Neuron (in vitro differentiated cells): ENCODE measurements around the gene NSD2.

Experiments
- H2AFZ ChIP-seq: one replicate; pipeline ENCODE4 v1.6.1; 2013; ENCODE audit warnings: low read depth, mild to moderate bottlenecking, inconsistent platforms, low read length, moderate library complexity
- H3K27me3 ChIP-seq: one replicate; pipeline ENCODE4 v1.6.1; 2013; ENCODE audit warnings: low read length; ENCODE audit not compliant: insufficient read depth
- H3K36me3 ChIP-seq: one replicate; pipeline ENCODE4 v1.6.1; 2013; ENCODE audit warnings: low read length; ENCODE audit not compliant: insufficient read depth
- H3K4me1 ChIP-seq: one replicate; pipeline ENCODE4 v1.6.1; 2013; ENCODE audit warnings: low read length; ENCODE audit not compliant: insufficient read depth
- H3K4me3 ChIP-seq: 2 replicates; pipeline ENCODE4 v1.5.1; 2013; ENCODE audit warnings: mild to moderate bottlenecking, low read length, moderate library complexity
- H3K9me3 ChIP-seq: one replicate; pipeline ENCODE4 v1.6.1; 2013; ENCODE audit warnings: low read length

NSD2 gene

GRCh38 chr4:1979477-1980196 lies 108.4 kb downstream of the NSD2 start:
- Histone ChIP-seq H3K9me3 (no peaks in the 10 kb centered on the region), H3K4me3 (no peak overlapping the region), H2AFZ (no peak overlapping the region), H3K4me1 (no peaks in the 10 kb centered on the region), H3K36me3 (peaks cover 97% of the 10 kb centered on the region), H3K27me3 (no peaks in the 10 kb centered on the region)

GRCh38 chr4:1980561-1981041 lies 109.4 kb downstream of the NSD2 start:
- H3K36me3 ChIP-seq, result peaks cover 96% of the 10 kb centered on the region
- H3K4me3 ChIP-seq, result no peak overlapping the region
- no peaks in the 10 kb centered on the region for H3K4me1 ChIP-seq
- no peak overlapping the region for H2AFZ ChIP-seq
- H3K27me3 ChIP-seq, result no peaks in the 10 kb centered on the region
- H3K9me3 ChIP-seq, result no peaks in the 10 kb centered on the region

DNA sequence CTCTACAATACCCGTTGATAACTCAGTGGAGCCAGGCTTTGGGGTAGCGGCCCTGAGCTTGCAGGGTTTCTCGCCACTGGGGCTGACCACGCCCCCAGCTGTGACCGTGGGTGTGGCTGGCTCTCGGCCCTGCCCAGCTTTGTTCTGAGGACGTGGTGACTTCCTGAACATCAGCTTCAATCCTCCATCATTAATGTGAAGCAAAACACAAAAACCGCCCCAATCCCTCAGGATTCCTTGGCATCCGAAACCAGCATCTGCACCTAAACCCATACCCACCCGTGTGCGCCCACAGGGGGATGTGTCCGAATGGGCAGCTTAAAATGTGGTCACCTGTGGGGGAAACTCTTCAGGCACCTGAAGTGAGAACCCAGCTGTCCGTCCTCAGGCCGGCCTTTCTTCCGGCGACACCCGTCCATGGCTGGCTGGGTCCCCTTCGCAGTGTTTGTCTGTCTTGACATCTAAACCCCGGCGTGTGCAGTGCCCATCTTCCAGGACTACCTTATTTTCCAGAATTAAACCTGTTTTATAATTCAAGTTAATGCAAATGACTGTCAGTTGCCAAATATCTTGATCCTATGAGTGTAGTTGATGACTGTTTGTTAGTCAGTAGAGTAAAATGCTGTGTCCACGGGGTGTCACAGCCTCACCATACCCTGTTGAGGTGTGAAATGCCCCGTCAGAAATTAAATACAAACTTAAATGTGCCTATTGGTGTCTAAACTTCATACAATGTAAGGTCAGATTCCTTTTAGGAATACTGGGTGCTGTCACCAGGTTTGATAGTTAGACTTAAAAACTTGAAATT lies 110.3 kb downstream of the NSD2 start:
- Histone ChIP-seq H3K4me3 (no peak overlapping the region), H3K4me1 (no peaks in the 10 kb centered on the region), H3K36me3 (peaks cover 96% of the 10 kb centered on the region), H2AFZ (no peak overlapping the region), H3K27me3 (no peaks in the 10 kb centered on the region), H3K9me3 (no peaks in the 10 kb centered on the region)

DNA sequence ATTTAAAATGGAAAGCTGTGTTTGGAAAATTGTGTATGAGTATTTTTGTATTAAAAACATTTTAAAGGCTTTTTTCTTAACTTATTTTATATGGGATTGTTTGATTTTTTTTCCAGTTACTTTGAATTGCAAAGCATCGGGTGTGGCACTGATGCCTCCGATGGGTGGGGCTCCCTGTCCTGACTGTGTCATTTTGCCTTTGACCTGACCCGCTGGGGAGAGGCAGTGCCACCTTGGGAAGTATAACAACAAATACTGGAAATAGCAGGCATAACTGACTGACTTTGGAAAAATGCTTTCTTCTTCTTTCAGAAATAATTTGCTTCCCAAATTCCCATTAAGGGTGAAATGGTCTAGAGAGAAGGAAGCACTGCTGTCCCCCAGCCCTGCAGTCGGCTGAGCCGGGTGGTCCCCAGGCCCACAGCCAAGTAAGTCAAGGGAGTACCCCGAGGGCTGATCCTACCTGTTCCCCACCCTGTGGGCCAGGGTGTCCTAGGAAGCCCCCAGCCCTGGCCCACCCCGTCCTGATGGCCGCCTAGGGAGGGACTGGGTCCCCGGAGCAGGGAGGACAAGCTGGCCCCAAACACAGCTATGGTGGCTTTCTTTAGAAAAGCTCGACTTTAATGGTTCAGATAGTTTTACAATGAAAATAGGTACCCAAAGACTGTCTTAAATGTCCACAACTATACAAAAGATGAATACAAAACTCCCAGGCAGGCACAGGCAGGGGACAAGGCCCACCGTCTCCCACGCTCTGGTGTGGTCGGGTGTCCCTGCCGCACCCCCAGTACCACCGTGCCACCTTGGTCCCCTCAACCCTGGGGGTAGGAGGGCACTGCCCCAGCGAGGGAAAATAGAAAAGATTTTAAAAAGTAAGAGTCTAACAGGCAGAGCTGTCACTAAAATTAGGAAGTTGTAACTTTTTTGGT lies 111.2 kb downstream of the NSD2 start:
- Histone ChIP-seq H2AFZ (no peak overlapping the region), H3K4me1 (no peaks in the 10 kb centered on the region), H3K36me3 (peaks cover 96% of the 10 kb centered on the region), H3K9me3 (no peaks in the 10 kb centered on the region), H3K27me3 (no peaks in the 10 kb centered on the region), H3K4me3 (no peak overlapping the region)

DNA sequence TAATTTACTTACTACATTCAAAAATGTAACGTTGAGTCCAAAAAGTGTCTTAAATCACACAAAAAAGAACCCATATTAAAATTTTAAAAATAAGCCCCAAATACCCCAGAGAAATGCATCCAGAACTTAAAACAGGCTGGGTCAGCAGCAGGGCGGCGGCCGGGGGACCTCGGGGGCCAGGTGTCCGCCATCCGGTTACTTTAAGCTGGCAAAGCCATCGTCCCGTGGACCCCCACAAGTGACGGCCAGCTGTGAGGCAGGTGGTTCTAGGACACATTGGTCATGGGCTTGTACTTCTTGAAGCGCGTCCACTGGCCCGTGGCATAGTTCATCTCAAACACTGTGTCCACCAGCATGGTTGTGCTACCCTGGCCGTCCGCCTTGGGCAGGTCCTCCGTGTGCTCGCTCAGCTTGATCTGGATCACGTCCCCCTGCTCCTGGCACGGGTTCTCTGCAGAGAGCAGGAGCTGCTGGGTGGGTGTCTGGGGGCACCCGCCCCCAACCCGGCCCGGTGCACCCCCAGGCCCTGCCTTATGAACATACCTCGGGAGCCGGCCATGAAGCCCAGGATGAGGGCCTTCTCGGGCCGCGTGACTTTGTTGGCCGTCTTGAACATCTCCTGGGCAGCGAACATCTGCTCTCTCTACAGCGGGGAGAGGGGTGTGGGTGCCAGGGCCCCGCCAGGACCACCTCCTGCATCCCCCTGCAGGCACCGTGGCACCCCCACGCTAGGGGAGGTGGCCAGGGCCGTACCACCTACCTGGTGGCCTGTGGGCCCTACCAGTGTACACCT lies 112.1 kb downstream of the NSD2 start:
- H3K36me3 ChIP-seq, result peaks cover 98% of the 10 kb centered on the region
- no peaks in the 10 kb centered on the region for H3K27me3 ChIP-seq
- no peaks in the 10 kb centered on the region for H3K4me1 ChIP-seq

GRCh38 chr4:1983846-1984405 lies 112.7 kb downstream of the NSD2 start:
- H3K4me3 ChIP-seq, result no peak overlapping the region
- no peaks in the 10 kb centered on the region for H3K27me3 ChIP-seq
- no peak overlapping the region for H2AFZ ChIP-seq
- no peaks in the 10 kb centered on the region for H3K9me3 ChIP-seq
- H3K36me3 ChIP-seq, result peaks cover 95% of the 10 kb centered on the region
- no peaks in the 10 kb centered on the region for H3K4me1 ChIP-seq

More for the DNA sequence above, 112.1 kb downstream of the NSD2 start:
- Histone ChIP-seq H2AFZ (no peak overlapping the region), H3K9me3 (no peaks in the 10 kb centered on the region), H3K4me3 (no peak overlapping the region)

GRCh38 chr4:1984406-1985191 lies 113.4 kb downstream of the NSD2 start:
- Histone ChIP-seq H3K4me3 (no peak overlapping the region), H3K9me3 (no peaks in the 10 kb centered on the region), H3K4me1 (no peaks in the 10 kb centered on the region), H2AFZ (no peak overlapping the region), H3K36me3 (peaks cover 94% of the 10 kb centered on the region), H3K27me3 (no peaks in the 10 kb centered on the region)

DNA sequence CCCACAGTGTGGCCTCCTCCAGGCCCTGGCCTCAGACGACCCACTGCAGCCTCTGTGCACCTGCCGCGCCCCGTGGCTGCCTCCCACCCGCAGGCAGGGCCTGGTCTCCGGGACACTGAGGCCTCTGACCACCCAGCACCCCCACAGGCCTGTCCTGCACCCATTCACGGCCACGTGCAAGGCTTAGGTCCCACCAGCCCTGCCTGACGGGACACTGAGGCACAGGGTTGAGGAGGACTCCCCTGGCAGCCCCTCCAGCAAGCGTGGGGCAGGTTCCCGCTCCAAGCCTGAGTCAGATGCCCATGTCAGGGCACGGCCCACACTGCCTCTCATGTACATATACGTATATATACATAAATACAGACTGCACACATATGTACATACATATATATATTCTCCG lies 114.1 kb downstream of the NSD2 start:
- H3K4me1 ChIP-seq, result no peaks in the 10 kb centered on the region
- H3K4me3 ChIP-seq, result no peak overlapping the region
- peaks cover 94% of the 10 kb centered on the region for H3K36me3 ChIP-seq
- H3K27me3 ChIP-seq, result no peaks in the 10 kb centered on the region
- no peak overlapping the region for H2AFZ ChIP-seq
- no peaks in the 10 kb centered on the region for H3K9me3 ChIP-seq

DNA sequence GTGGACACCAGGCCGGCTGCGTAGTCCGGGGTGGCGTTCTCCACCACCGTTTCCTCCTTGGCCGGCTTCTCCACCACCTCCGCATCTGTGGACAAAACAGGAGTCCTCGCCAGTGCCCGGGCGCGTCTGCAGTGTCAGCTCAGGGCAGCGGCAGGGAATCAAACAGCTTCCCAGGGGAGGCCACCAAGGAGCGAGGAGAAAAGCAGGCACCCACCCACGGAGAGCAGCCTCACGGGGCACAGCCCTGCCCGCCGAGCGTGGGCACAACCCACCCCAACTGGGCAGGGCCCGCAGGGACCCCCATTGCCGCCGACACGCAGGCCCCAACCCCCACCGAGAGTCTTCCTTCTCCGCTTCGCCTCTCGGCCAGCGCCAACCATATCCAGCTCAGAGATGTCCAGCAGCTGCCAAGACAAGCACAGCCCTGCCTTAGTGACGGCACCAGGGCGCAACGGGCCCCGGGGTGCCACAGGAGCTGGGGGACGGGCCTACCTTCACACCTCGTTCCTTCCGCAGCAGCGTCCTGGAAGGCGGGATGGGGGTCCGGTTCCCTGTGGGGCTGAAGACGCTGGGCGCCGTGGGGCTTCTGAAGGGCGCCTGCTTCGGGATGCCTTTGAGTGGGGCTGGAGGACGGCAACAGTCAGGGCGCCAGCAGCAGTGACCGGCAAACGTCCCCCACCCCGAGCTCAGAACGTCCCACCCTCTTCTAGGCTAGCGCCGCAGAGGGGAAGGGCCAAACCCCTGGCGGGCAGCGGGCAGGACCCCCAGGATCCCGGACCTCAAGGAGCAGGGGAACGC lies 114.8 kb downstream of the NSD2 start:
- no peak overlapping the region for H2AFZ ChIP-seq
- H3K9me3 ChIP-seq, result no peaks in the 10 kb centered on the region
- H3K36me3 ChIP-seq, result peaks cover 94% of the 10 kb centered on the region
- no peak overlapping the region for H3K4me3 ChIP-seq
- H3K27me3 ChIP-seq, result no peaks in the 10 kb centered on the region
- H3K4me1 ChIP-seq, result no peaks in the 10 kb centered on the region

GRCh38 chr4:1986578-1987210 lies 115.5 kb downstream of the NSD2 start:
- no peak overlapping the region for H2AFZ ChIP-seq

GRCh38 chr4:1987296-1987695 lies 116.1 kb downstream of the NSD2 start:
- Histone ChIP-seq H3K9me3 (no peaks in the 10 kb centered on the region), H2AFZ (no peak overlapping the region), H3K4me1 (no peaks in the 10 kb centered on the region), H3K36me3 (peaks cover 90% of the 10 kb centered on the region), H3K4me3 (no peak overlapping the region), H3K27me3 (no peaks in the 10 kb centered on the region)

More at GRCh38 chr4:1986578-1987210, 115.5 kb downstream of the NSD2 start:
- no peaks in the 10 kb centered on the region for H3K27me3 ChIP-seq
- H3K36me3 ChIP-seq, result peaks cover 93% of the 10 kb centered on the region
- no peak overlapping the region for H3K4me3 ChIP-seq
- no peaks in the 10 kb centered on the region for H3K4me1 ChIP-seq
- no peaks in the 10 kb centered on the region for H3K9me3 ChIP-seq
